ENCODE measurements around the gene RPS16. TPM values are rescaled to one million over a fixed set of nuclear protein-coding genes. Genes with fewer than 3 reads are reported as not detected.

Gene RPS16
- total and polyA plus RNA-seq, 2 of the 13 experiments (the other 11 are each of a cell fraction or from before 2014, with no cell fraction given), result 488 to 2,583 TPM

DNA sequence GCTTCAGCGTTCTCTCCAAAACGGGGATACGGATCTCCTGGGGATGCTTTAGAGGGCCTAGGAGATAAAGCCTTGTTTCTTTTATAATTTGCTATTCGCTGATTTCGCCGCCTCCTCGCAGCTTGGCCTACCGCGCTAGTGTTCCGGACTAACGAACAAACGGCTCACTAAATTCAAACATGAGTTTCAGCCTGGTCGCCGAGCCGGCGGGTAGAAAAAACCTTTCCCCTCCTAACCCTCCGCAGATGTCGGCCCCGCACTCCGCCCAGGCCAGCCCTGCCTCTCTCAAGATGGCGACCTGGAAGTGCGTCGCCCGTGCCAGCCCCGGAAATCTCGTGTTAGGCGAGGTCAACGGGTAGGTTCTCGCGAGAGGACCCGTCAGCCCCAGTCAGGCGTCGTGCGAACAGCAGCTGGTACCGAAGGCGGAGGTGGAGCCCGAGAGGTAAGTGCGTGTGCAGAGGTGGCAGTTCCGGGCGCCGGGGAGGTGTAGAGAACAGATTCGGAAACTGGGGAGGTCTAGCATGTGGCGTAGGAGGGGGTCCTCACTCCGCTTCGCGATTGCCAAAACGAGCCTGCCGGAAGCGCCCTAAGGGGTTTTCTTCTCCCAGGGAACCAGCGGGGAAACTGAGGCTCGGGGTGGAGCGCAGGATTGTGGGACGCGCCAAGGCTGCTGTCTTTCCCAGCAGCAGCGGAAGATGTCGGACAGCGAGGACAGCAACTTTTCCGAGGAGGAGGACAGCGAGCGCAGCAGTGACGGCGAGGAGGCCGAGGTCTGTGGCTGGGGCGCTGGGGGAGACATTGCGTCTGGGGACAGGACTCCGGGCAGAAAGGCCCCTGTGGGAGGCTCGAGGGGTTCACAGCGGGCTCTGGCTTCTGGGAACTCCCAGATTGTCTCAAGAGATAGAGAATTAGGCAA is 9.7 kb upstream of the RPS16 start, which contains the start of gene SUPT5H (continued):
- TF ChIP-seq, protein P1, sequence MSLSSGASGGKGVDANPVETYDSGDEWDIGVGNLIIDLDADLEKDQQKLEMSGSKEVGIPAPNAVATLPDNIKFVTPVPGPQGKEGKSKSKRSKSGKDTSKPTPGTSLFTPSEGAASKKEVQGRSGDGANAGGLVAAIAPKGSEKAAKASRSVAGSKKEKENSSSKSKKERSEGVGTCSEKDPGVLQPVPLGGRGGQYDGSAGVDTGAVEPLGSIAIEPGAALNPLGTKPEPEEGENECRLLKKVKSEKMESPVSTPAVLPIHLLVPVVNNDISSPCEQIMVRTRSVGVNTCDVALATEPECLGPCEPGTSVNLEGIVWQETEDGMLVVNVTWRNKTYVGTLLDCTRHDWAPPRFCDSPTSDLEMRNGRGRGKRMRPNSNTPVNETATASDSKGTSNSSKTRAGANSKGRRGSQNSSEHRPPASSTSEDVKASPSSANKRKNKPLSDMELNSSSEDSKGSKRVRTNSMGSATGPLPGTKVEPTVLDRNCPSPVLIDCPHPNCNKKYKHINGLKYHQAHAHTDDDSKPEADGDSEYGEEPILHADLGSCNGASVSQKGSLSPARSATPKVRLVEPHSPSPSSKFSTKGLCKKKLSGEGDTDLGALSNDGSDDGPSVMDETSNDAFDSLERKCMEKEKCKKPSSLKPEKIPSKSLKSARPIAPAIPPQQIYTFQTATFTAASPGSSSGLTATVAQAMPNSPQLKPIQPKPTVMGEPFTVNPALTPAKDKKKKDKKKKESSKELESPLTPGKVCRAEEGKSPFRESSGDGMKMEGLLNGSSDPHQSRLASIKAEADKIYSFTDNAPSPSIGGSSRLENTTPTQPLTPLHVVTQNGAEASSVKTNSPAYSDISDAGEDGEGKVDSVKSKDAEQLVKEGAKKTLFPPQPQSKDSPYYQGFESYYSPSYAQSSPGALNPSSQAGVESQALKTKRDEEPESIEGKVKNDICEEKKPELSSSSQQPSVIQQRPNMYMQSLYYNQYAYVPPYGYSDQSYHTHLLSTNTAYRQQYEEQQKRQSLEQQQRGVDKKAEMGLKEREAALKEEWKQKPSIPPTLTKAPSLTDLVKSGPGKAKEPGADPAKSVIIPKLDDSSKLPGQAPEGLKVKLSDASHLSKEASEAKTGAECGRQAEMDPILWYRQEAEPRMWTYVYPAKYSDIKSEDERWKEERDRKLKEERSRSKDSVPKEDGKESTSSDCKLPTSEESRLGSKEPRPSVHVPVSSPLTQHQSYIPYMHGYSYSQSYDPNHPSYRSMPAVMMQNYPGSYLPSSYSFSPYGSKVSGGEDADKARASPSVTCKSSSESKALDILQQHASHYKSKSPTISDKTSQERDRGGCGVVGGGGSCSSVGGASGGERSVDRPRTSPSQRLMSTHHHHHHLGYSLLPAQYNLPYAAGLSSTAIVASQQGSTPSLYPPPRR (CRISPR knock-in tag; IDR thresholded peaks at IDR 0.05; ENCODE audit: borderline replicate concordance), result peak; percentile 32; the same call in 1 of the 2 replicates
- TF ChIP-seq NFKBIZ (CRISPR knock-in tag; IDR thresholded peaks at IDR 0.05) (peak; percentile 68; the same call in 1 of the 2 replicates), NR0B2 (CRISPR knock-in tag; IDR thresholded peaks at IDR 0.05) (peak; percentile 79; the same call in 1 of the 2 replicates), RARA (CRISPR knock-in tag; IDR thresholded peaks at IDR 0.05) (peak; percentile 42; the same call in 1 of the 2 replicates), ATF4 (CRISPR knock-in tag; IDR thresholded peaks at IDR 0.05) (peak in 1 of 2 experiments; percentile 59; a peak in 1 of 4 replicates), BCLAF1 (IDR thresholded peaks at IDR 0.05) (no peak), ZBTB26 (CRISPR knock-in tag; IDR thresholded peaks at IDR 0.05; ENCODE audit: borderline replicate concordance) (peak; percentile 62; the same call in 1 of the 2 replicates), PHF8 (CRISPR knock-in tag; IDR thresholded peaks at IDR 0.05) (peak; percentile 85), ZNF891 (CRISPR knock-in tag; IDR thresholded peaks at IDR 0.05) (peak; percentile 93), ZFP36L2 (CRISPR knock-in tag; IDR thresholded peaks at IDR 0.05) (peak; percentile 41; the same call in 1 of the 2 replicates)
- TF ChIP-seq, protein P2, sequence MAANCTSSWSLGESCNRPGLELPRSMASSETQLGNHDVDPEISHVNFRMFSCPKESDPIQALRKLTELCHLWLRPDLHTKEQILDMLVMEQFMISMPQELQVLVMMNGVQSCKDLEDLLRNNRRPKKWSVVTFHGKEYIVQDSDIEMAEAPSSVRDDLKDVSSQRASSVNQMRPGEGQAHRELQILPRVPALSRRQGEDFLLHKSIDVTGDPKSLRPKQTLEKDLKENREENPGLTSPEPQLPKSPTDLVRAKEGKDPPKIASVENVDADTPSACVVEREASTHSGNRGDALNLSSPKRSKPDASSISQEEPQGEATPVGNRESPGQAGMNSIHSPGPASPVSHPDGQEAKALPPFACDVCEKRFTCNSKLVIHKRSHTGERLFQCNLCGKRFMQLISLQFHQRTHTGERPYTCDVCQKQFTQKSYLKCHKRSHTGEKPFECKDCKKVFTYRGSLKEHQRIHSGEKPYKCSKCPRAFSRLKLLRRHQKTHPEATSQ (CRISPR knock-in tag; IDR thresholded peaks at IDR 0.05; ENCODE audit: borderline replicate concordance), result no peak
- TF ChIP-seq, protein P3, sequence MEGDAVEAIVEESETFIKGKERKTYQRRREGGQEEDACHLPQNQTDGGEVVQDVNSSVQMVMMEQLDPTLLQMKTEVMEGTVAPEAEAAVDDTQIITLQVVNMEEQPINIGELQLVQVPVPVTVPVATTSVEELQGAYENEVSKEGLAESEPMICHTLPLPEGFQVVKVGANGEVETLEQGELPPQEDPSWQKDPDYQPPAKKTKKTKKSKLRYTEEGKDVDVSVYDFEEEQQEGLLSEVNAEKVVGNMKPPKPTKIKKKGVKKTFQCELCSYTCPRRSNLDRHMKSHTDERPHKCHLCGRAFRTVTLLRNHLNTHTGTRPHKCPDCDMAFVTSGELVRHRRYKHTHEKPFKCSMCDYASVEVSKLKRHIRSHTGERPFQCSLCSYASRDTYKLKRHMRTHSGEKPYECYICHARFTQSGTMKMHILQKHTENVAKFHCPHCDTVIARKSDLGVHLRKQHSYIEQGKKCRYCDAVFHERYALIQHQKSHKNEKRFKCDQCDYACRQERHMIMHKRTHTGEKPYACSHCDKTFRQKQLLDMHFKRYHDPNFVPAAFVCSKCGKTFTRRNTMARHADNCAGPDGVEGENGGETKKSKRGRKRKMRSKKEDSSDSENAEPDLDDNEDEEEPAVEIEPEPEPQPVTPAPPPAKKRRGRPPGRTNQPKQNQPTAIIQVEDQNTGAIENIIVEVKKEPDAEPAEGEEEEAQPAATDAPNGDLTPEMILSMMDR (CRISPR knock-in tag; IDR thresholded peaks at IDR 0.05), result no peak

All from HepG2 (cell line).